H1 (cell line): ENCODE measurements around the gene THEMIS. TPM values are rescaled to one million over a fixed set of nuclear protein-coding genes. Genes with fewer than 3 reads are reported as not detected.

ENCODE experiments used
- CTCF ChIA-PET: fragments of 300-600 bp; sonication (Branson Sonifier 250); formaldehyde crosslinking; loops from one replicate; lab custom pipeline; 2021; ENCODE audit not compliant: partially characterized antibody; lab: Charles Lee
- POLR2A ChIA-PET: fragments of 300-600 bp; sonication (Branson Sonifier 250); formaldehyde crosslinking; loops from one replicate; lab custom pipeline; 2021; ENCODE audit warnings: inconsistent platforms; ENCODE audit not compliant: partially characterized antibody; lab: Charles Lee
- DNase-seq, 2 experiments: peaks; one replicate each; pipeline versions ENCODE4 v3.0.0 to v3.0.0-alpha.2; 2010 to 2022; ENCODE audit warnings: low spot score in 2 of 2, low read depth in 1 of 2, mixed read lengths in 1 of 2
- FAIRE-seq: peaks from 2 replicates; lab custom pipeline; 2011; peaks lifted over from hg19 to GRCh38; lab: Jason Lieb, UNC
- H2AFZ ChIP-seq: 2 replicates; pipeline ENCODE4 v1.8.1; 2012; ENCODE audit warnings: low read length, inconsistent platforms
- H2AK5ac ChIP-seq: 2 replicates; pipeline ENCODE4 v1.6.1; 2013; ENCODE audit warnings: low read depth, low read length
- H2BK120ac ChIP-seq: replicated peaks from 2 replicates; pipeline ENCODE3; 2013; ENCODE audit warnings: low read depth, low read length, inconsistent platforms
- H2BK12ac ChIP-seq: 2 replicates; pipeline ENCODE4 v1.6.1; 2013; ENCODE audit warnings: low read depth, low read length
- H2BK15ac ChIP-seq: 2 replicates; pipeline ENCODE4 v1.6.1; 2013; ENCODE audit warnings: low read length
- H2BK20ac ChIP-seq: 2 replicates; pipeline ENCODE4 v1.6.1; 2013; ENCODE audit warnings: low read length
- H2BK5ac ChIP-seq: 2 replicates; pipeline ENCODE4 v1.6.1; 2013; ENCODE audit warnings: low read depth, low read length
- H3K14ac ChIP-seq: 2 replicates; pipeline ENCODE4 v1.6.1; 2013; ENCODE audit warnings: inconsistent platforms; ENCODE audit not compliant: insufficient read length
- H3K18ac ChIP-seq: 2 replicates; pipeline ENCODE4 v1.6.1; 2013; ENCODE audit warnings: low read length; ENCODE audit errors: extremely low read depth
- H3K23ac ChIP-seq: 2 replicates; pipeline ENCODE4 v1.6.1; 2013; ENCODE audit warnings: inconsistent platforms; ENCODE audit not compliant: insufficient read length
- H3K23me2 ChIP-seq: 2 replicates; pipeline ENCODE4 v1.6.1; 2013; ENCODE audit warnings: low read depth, low read length
- H3K27ac ChIP-seq: 2 replicates; pipeline ENCODE4 v1.6.1; 2011; ENCODE audit warnings: low read depth, low read length, inconsistent platforms
- H3K27me3 ChIP-seq, 4 experiments: replicated peaks in 1 of 4; 1 replicate in 1 of 4; 2 replicates in 3 of 4; pipeline versions ENCODE4 v1.6.1 to v1.8.1; 2011 to 2013; ENCODE audit warnings: low read length in 3 of 4, mild to moderate bottlenecking in 3 of 4, inconsistent platforms in 2 of 4, mixed read lengths in 2 of 4, moderate library complexity in 1 of 4; ENCODE audit not compliant: control insufficient read depth in 3 of 4, insufficient read depth in 3 of 4; ENCODE audit errors: extremely low read depth in 1 of 4
- H3K36me3 ChIP-seq, 4 experiments: 2 replicates each; pipeline versions ENCODE4 v1.6.1 to v1.8.1; 2011 to 2013; ENCODE audit warnings: mild to moderate bottlenecking in 4 of 4, low read length in 3 of 4, moderate library complexity in 2 of 4, control low read depth in 1 of 4, inconsistent platforms in 1 of 4; ENCODE audit not compliant: insufficient read depth in 4 of 4, control insufficient read depth in 2 of 4
- H3K4ac ChIP-seq: replicated peaks from 2 replicates; pipeline ENCODE3; 2013; ENCODE audit warnings: low read length, low read depth, mixed read lengths, inconsistent platforms; ENCODE audit not compliant: insufficient read length
- H3K4me1 ChIP-seq, 4 experiments: replicated peaks in 1 of 4; 1 replicate in 1 of 4; 2 replicates in 3 of 4; pipeline versions ENCODE4 v1.6.1 to v1.8.1; 2011 to 2013; ENCODE audit warnings: low read length in 3 of 4, inconsistent platforms in 2 of 4, mixed read lengths in 1 of 4; ENCODE audit not compliant: insufficient read depth in 4 of 4, control insufficient read depth in 3 of 4
- H3K4me2 ChIP-seq, 2 experiments: 2 replicates each; pipeline versions ENCODE4 v1.6.1 to v1.8.1; 2011 to 2013; ENCODE audit warnings: low read depth in 2 of 2, low read length in 2 of 2, control low read depth in 1 of 2, inconsistent platforms in 1 of 2, mild to moderate bottlenecking in 1 of 2; ENCODE audit not compliant: insufficient read depth in 1 of 2
- H3K4me3 ChIP-seq, 4 experiments: fragments of 200-600, 300-600 bp in 1 of 4; sonication (generic), shearing (Covaris generic), sonication (Bioruptor Twin) in 1 of 4; 2 replicates each; pipeline versions ENCODE4 v1.5.1 to v1.8.1; 2011 to 2016; ENCODE audit warnings: low read length in 4 of 4, low read depth in 3 of 4, control low read depth in 2 of 4, inconsistent platforms in 2 of 4, mild to moderate bottlenecking in 2 of 4, mixed read lengths in 1 of 4, moderate library complexity in 1 of 4; ENCODE audit not compliant: insufficient read depth in 2 of 4; ENCODE audit errors: extremely low read depth in 1 of 4
- H3K56ac ChIP-seq: replicated peaks from 2 replicates; pipeline ENCODE3; 2013; ENCODE audit warnings: low read depth, mild to moderate bottlenecking, mixed read lengths, low read length, inconsistent platforms; ENCODE audit not compliant: insufficient read length
- H3K79me1 ChIP-seq: 2 replicates; pipeline ENCODE4 v1.6.1; 2013; ENCODE audit warnings: low read depth, low read length, control low read depth
- H3K79me2 ChIP-seq, 2 experiments: 2 replicates each; pipeline versions ENCODE4 v1.6.1 to v1.8.1; 2012 to 2013; ENCODE audit warnings: low read length in 2 of 2, mild to moderate bottlenecking in 2 of 2, inconsistent platforms in 1 of 2; ENCODE audit not compliant: insufficient read depth in 2 of 2, control insufficient read depth in 1 of 2
- H3K9ac ChIP-seq, 4 experiments: replicated peaks in 1 of 4; 1 replicate in 1 of 4; 2 replicates in 3 of 4; pipeline versions ENCODE4 v1.6.1 to v1.8.1; 2011 to 2013; ENCODE audit warnings: low read depth in 3 of 4, low read length in 3 of 4, control low read depth in 2 of 4, mild to moderate bottlenecking in 2 of 4, moderate library complexity in 2 of 4, inconsistent platforms in 1 of 4; ENCODE audit errors: extremely low read depth in 1 of 4
- H3K9me3 ChIP-seq, 2 experiments: 2 replicates each; pipeline versions ENCODE4 v1.6.1 to v1.8.1; 2012 to 2013; ENCODE audit warnings: mild to moderate bottlenecking in 2 of 2, moderate library complexity in 2 of 2, control low read depth in 1 of 2, inconsistent platforms in 1 of 2, low read depth in 1 of 2, low read length in 1 of 2, mixed read lengths in 1 of 2; ENCODE audit not compliant: insufficient read depth in 2 of 2
- H4K20me1 ChIP-seq, 2 experiments: replicated peaks in 1 of 2; 2 replicates each; pipeline versions ENCODE3 to v1.8.1; 2011 to 2013; ENCODE audit warnings: inconsistent platforms in 2 of 2, low read length in 2 of 2, mild to moderate bottlenecking in 1 of 2; ENCODE audit not compliant: insufficient read depth in 2 of 2, control insufficient read depth in 1 of 2
- H4K5ac ChIP-seq: 2 replicates; pipeline ENCODE4 v1.6.1; 2013; ENCODE audit warnings: low read length, low read depth, mixed read lengths, inconsistent platforms; ENCODE audit not compliant: insufficient read length
- H4K8ac ChIP-seq: 2 replicates; pipeline ENCODE4 v1.8.0; 2013; ENCODE audit warnings: mild to moderate bottlenecking, moderate library complexity, low read length, inconsistent platforms; ENCODE audit not compliant: insufficient read depth; ENCODE audit errors: extremely low read depth
- H4K91ac ChIP-seq: replicated peaks from 2 replicates; pipeline ENCODE3; 2013; ENCODE audit warnings: low read length, mixed read lengths, inconsistent platforms; ENCODE audit not compliant: insufficient read length
- CHD2 ChIP-seq: IDR thresholded peaks from 2 replicates; pipeline ENCODE4 v1.6.1; 2012; ENCODE audit warnings: low read length, improper control_type of control experiment
- CREB1 ChIP-seq: IDR thresholded peaks from 2 replicates; pipeline ENCODE4 v1.6.1; 2012; ENCODE audit warnings: inconsistent platforms
- CTBP2 ChIP-seq: IDR thresholded peaks from 2 replicates; pipeline ENCODE4 v1.7.0; 2011; ENCODE audit warnings: borderline replicate concordance, mild to moderate bottlenecking, moderate library complexity, mixed read lengths, low read length; ENCODE audit not compliant: insufficient read depth, insufficient read length
- POLR2A ChIP-seq, 2 experiments: IDR thresholded peaks; 1 replicate in 1 of 2; 2 replicates in 1 of 2; pipeline ENCODE4 v1.6.1; 2011; ENCODE audit warnings: low read depth in 2 of 2, low read length in 2 of 2, mild to moderate bottlenecking in 2 of 2; ENCODE audit errors: control extremely low read depth in 1 of 2
- SP1 ChIP-seq: IDR thresholded peaks from 2 replicates; pipeline ENCODE4 v1.6.1; 2011; ENCODE audit warnings: low read depth, low read length
- TAF7 ChIP-seq: optimal IDR thresholded peaks from 2 replicates; pipeline ENCODE3; 2011; ENCODE audit warnings: low read depth, mild to moderate bottlenecking, inconsistent platforms, low read length, moderate library complexity, borderline replicate concordance
- TBP ChIP-seq: IDR thresholded peaks from 2 replicates; pipeline ENCODE4 v1.6.1; 2011; ENCODE audit warnings: low read depth, low read length, improper control_type of control experiment
- TEAD4 ChIP-seq: IDR thresholded peaks from 2 replicates; pipeline ENCODE4 v1.6.1; 2012; ENCODE audit warnings: low read depth, low read length, inconsistent platforms, mixed read lengths
- whole genome bisulfite sequencing, 2 experiments: shearing (Covaris generic) in 1 of 2; methylation state at CpG; one replicate each; pipeline versions ENCODE4 v1.1.6 to v1.1.7; 2013 to 2015; ENCODE audit warnings: low lambda C conversion rate in 2 of 2, mixed read lengths in 2 of 2, inconsistent platforms in 1 of 2, low coverage in 1 of 2, missing lambda C conversion rate in 1 of 2; ENCODE audit not compliant: insufficient replicate concordance in 2 of 2, insufficient coverage in 1 of 2, insufficient read length in 1 of 2; ENCODE audit errors: extremely low coverage in 1 of 2, missing lambda C conversion rate in 1 of 2; 5-methylcytosine and 5-hydroxymethylcytosine counted together
- polyA plus RNA-seq, 7 experiments: library from polyadenylated mRNA; depleted of rRNA in 3 of 7; stranded (reverse) in 5 of 7; unstranded in 2 of 7; fragments of >200 nt in 5 of 7; fragments of 200-250 nt in 2 of 7; gene quantifications; 1 replicate in 5 of 7; 2 replicates in 1 of 7; 4 replicates in 1 of 7; pipeline versions ENCODE4 v1.2.1 to v1.2.3, GENCODE V29; 2011 to 2013; ENCODE audit warnings: missing spikeins in 2 of 7, mixed read lengths in 2 of 7
- total RNA-seq: library from RNA; stranded (reverse); fragmentation: NEBNext Ultra II Directional; extraction: Animal tissue kit (Norgen Biotek cat#: 25700); gene quantifications from 2 replicates; pipeline ENCODE4 v1.2.1, GENCODE V29; 2021
- TF ChIP-seq, protein P1 (sequence below): IDR thresholded peaks from 2 replicates; pipeline ENCODE4 v1.6.1; 2012; ENCODE audit warnings: inconsistent platforms

The THEMIS gene
- total and polyA plus RNA-seq, 2 of the 8 experiments (the other 6 are each of a cell fraction or from before 2014, with no cell fraction given), result not detected

DNA sequence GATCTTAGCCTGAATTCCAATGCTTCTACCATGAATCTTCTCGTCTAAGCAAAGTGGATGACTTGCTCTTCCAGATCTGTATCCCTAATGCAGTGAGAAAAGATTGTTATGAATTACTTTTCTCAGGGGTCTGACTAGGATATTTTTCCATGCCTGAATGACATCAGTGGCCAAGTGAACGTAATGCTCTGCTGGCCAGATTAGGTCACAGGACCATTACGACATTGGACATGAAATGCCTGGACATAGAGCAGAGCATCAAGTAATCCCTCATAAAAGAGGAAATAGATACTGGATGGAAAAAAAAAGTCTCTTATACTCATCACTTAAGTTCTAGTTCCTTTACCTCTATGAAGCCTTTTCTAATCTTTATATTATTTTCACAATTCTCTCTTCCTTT, 12.1 kb upstream of the THEMIS start:
- DNase-seq, result no peak
- no peak overlapping the region for H3K56ac ChIP-seq
- H3K23ac ChIP-seq, result no peak overlapping the region
- no peak overlapping the region for H4K91ac ChIP-seq
- H3K9me3 ChIP-seq, result peaks cover 6% of the 10 kb centered on the region in 2 experiments; a peak in 3 of 4 replicates
- H4K5ac ChIP-seq, result no peak overlapping the region
- no peak overlapping the region for H3K27ac ChIP-seq
- H3K23me2 ChIP-seq, result no peaks in the 10 kb centered on the region
- no peak for FAIRE-seq
- H3K14ac ChIP-seq, result no peak overlapping the region
- no peak overlapping the region for H2BK12ac ChIP-seq
- no peak overlapping the region for H2BK120ac ChIP-seq
- H3K9ac ChIP-seq, result no peak overlapping the region
- no peak overlapping the region for H2BK5ac ChIP-seq
- POLR2A ChIA-PET, result no interaction called here
- no peak overlapping the region for H3K18ac ChIP-seq
- WGBS, 2 experiments, result 59% methylated on average over 3 of the region's 3 CpGs; no CpG with 5 or more reads in 1 of the 2 experiments
- no peak overlapping the region for H4K8ac ChIP-seq
- H3K4ac ChIP-seq, result no peak overlapping the region
- no peaks in the 10 kb centered on the region for H3K4me1 ChIP-seq
- no peak overlapping the region for H2AK5ac ChIP-seq
- H3K79me2 ChIP-seq, result no peaks in the 10 kb centered on the region
- H3K36me3 ChIP-seq, result no peaks in the 10 kb centered on the region
- H2AFZ ChIP-seq, result no peak overlapping the region
- no peaks in the 10 kb centered on the region for H3K79me1 ChIP-seq
- CTCF ChIA-PET, result no interaction called here
- H2BK15ac ChIP-seq, result no peak overlapping the region
- no peak overlapping the region for H3K4me2 ChIP-seq
- H3K4me3 ChIP-seq, result no peak overlapping the region
- TF ChIP-seq CHD2, result no peak
- TF ChIP-seq CTBP2, result no peak
- TF ChIP-seq, protein P1, sequence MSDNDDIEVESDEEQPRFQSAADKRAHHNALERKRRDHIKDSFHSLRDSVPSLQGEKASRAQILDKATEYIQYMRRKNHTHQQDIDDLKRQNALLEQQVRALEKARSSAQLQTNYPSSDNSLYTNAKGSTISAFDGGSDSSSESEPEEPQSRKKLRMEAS, result no peak
- no peak for TF ChIP-seq TEAD4
- TF ChIP-seq SP1, result no peak
- no peak for TF ChIP-seq POLR2A (IDR thresholded peaks at IDR 0.05; ENCODE audit: control extremely low read depth in 1 of 2, low read depth in 2 of 2, low read length in 2 of 2)
- no peak for TF ChIP-seq TAF7
- no peak for TF ChIP-seq CREB1
- no peak for TF ChIP-seq TBP
- H3K27me3 ChIP-seq, result no peaks in the 10 kb centered on the region
- H4K20me1 ChIP-seq, result no peaks in the 10 kb centered on the region
- H2BK20ac ChIP-seq, result no peak overlapping the region
